HG03135 (cell line): ENCODE results near the gene NKD1.

Experiments used
- ATAC-seq: cut with Tn5 transposase; IDR thresholded peaks from one replicate; pipeline ENCODE4 v1.9.1; 2021; ENCODE audit warnings: mild to moderate bottlenecking, moderate library complexity; ENCODE audit not compliant: unreplicated experiment

NKD1 gene

DNA sequence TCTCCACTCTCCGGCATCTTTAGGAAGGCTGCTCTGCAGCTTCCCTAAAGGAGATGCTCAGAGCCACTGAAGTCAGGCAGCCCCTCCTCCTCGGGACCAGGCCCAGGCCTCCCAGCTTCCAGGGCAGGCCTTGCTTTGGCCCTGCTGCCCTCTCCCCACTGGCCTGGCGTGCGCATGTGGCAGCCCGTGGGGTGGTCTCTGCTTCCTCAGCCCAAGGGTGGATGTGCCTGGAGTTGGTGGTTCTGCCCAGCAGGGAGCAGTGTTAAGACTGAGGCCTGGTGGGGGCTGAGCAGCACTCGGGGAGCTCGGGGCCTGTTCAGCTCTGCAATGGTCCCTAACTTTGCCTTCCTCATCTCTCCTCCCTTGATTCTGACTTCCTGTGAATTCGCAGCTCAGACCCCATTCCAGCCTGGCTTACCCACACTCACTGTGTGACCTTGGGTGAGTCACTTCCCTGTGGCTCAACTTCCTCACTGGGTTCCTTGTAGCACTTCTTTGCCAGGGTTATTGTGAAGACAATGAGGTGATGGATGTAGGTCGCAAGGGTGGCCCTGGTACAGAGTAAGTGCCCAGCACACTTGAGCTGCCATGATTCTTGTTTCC lies 63.2 kb downstream of the NKD1 start:
- ATAC-seq = no peak

DNA sequence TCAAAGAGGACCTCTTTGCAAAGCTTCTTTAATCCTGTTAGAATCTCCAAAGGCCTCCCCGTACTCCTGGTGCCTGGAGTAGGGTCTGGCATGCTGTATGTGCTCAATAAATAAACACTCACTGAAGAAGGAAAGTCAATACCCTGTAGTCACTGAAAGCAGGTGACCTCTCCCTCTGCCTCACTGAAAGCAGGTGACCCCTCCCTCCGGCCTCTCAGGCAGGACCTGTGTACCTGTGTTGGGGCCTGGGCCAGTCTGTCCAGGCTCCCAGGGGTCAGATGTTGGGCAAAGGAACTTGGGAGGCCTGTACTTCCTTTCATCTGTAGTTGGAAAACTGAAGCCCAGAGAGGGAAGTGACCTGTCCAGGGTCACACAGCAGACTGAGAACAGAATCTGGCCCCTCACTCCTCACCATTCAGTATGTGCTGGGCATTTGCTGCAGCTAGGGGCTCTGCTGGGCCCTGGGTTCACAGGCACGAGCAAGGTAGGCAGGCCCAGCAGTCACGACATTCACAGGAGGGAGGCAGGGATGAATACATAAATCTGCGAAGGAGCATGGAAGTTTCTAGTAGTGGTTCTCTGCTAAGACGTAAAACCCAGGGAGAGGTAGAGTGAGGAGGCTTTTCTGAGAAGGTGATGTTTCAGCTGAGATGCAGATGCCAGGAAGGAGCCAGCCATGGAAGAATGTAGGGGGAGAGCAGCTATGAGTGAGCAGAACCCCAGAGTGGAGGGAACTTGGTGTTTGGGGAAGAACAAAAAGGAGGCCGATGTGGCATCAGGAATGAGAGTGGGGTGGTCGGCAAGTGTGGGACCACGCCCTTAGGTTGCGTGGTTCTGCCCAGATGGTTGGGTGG lies 64.0 kb downstream of the NKD1 start:
- ATAC-seq = no peak

DNA sequence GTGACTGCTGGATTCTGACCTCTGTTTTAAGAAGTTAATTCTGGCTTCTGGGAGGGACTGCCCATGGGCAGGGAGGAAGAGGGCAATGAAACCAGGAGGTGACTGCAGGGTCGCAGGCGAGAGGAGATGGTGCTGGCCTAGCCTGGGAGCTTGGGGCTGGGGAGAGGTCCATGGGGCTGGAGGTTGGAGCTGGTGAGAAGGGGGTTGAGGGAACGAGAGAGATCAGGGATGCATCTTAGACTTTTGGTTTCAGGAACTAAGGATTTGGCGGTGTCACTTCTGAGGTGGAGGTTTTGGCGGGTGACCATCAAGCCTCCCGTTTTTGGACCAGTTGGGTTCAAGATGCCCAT lies 64.6 kb downstream of the NKD1 start:
- ATAC-seq = no peak

DNA sequence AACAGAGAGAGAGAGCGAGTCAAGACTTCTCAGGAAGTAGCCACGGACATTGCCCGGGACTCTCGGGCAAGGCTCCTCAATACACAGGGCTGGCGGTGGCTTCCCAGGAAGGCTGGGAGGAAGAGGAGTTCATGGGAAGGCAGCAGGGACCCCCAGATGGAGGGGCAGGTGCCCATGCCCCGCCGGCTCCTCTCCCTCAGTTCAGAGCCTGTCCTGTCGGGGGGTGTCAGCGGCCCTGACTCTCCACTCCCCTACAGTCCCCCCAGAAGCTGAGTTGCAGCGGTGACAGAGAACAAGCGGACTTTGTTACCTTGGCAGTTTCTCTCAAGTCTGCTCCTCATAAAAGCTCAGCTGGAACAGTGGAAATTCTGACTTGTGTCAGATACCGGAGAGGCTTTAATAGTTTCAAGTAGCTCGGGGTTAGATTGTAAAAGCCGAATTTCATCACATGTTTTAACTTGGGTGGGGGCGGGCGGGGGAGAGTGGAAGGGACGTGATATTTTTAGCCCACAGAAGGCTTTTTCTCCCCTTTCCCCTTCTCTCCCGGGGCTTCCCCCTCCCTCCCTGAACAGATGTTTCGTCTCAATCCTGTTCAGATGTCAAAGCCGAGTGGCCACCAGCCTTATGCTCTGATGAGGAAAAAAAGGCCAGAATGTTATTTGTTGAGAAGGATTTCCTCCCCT lies 65.2 kb downstream of the NKD1 start:
- ATAC-seq = no peak

DNA sequence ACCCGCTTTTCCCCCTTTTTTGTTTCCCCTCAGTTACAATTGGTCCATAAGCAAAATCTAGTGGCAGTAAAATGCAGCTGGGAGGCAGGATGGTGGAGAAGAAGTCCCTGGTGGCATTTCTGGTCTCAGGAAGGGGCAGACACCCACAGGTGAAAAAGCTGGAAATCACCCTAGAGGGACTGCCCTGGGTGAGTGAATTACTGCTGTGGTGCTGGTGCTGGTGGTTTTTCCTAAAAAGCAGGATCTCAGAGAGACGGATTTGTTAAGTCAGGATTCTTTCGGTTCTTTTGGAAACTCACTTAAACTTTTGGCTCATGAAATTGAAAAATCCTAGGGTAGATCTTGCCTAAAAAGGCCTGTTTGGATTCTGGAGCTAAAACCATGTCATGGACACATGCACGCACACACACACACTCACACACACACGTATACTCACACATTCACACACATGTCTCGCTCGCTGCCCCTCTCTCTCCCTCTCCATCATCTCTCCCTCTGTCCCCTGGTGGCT lies 65.8 kb downstream of the NKD1 start:
- ATAC-seq = no peak

DNA sequence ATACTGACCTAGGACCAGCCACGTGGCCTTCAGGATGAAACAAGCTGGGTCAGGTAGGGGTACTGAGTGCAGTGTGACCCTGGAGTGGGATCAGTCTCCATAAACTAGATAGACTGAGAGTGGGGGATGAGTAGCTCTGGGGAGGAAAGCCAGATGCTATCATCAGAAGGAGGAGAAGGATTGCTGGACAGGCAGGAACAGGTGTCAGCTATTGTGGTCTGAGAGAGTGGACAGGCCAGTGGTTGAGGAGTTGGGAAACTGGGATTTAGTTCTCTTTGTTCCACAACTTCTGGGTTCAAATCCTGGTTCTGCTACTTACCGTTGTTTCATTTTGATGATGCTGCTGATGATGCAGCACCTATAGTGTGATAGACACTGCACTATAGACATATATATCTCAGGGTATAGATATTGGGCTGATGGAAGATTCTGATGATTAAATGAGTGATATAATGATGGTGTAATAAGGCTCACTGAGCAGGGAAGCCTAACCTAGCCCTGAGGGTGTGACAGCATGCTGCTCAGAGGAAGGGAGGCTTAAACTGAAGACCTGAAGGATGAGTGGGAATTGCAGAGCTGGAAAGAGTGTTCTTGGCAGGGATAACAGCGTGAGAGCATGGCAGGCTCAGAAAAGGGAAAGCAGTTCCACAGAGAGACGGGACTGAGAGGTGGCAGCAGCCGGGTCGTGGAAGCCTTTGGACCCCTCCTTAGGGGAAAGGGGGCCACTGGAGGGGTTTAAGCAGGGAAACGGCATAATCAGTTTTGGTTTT lies 66.9 kb downstream of the NKD1 start:
- ATAC-seq = no peak

DNA sequence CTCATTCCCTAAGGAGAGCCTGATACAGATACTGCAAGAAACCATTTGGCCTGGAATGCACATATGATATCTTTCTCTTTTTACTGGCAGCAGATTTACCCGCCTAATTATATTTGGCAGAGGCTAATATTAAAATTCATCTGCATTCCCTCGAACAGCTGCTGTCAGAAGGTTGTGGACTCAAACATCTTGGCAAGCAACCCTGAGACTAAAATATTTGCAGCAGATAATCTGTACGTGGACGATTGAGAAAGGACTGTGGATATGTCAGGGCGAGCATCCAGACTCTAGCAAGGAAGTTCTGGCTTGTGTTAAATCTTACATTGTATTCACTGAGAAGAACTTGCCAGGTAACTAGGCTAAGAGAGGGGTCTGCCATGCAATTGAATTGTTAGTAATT lies 67.7 kb downstream of the NKD1 start:
- ATAC-seq = no peak

DNA sequence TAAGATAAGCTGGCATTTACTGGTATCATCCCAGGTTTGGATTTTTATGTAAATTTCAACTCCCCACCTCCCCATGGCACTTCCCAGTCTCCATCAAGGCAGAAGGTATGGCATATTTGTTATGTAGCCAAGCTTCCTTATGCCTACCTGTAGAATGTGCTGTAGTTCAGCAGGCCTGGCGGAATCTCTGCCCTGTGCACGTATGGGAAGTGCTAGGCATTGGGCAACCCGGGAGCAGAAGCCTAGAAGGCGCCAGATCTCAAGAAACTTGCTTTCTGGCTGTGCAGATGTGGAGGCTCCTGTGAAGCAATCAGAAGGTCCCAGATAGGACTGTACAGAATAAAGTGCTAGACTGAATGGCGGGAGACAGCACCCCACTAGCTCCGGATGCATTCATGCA lies 68.2 kb downstream of the NKD1 start:
- no peak for ATAC-seq

DNA sequence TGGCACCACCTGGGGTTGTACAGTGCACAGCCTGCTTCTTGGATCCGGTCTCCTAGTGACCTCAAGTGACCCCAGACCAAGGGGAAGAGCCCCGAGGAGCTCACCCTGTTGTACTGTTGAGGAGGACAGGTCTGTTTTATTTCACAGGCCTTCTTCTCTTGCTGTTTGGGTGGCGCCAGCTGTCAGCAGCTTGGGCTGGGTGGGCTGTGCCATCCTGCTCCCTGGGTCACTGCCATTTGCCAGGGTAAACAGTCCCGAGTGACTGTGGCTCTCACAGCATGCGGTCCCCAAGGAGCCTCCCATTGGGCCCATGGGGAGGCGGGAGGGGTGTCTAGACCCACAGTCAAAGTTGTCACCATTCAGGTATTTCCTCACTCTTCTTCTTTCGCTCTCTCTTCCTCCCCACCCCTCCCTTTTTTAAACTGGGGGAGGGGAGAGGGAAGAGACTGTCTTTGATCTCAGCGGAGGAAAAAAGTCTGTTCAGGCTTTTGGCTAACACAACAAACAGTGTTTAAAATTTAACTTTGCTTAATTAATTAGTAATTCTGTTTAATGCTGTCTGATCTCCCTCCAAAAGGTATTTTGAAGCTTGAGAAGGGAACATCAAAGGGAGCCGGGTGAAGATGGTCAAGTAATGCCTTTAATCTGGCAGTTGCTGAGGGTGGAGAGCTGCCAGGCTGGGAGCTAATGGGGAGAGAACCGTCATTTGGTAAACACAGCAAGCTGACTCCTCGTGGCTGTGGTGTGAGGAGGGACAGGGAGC lies 68.9 kb downstream of the NKD1 start:
- ATAC-seq = no peak

DNA sequence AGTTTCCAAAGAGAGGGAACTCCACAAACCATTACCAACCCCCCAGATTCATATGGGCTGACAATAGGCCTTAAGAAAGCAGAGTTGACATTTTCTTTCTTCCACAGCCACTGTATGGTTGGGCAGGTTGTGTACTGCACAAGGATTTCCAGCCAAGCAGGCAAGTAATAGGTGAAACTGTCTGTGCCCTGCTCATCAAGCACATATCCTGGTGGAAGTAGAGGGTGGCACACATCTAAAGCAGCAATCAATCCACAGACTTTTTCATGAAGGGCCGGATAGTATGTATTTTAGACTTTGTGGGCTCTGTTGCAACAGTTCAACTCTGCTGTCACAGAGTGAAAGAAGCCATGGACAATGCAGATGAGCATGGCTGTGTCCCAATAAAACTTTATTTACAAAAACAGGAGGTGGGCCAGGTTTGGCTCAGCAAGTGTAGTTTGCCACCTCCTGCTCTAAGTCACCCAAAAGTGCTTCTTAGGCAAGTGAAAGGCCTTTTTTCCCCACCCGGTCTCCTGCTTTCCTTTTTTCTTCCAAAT lies 69.5 kb downstream of the NKD1 start:
- ATAC-seq = no peak

DNA sequence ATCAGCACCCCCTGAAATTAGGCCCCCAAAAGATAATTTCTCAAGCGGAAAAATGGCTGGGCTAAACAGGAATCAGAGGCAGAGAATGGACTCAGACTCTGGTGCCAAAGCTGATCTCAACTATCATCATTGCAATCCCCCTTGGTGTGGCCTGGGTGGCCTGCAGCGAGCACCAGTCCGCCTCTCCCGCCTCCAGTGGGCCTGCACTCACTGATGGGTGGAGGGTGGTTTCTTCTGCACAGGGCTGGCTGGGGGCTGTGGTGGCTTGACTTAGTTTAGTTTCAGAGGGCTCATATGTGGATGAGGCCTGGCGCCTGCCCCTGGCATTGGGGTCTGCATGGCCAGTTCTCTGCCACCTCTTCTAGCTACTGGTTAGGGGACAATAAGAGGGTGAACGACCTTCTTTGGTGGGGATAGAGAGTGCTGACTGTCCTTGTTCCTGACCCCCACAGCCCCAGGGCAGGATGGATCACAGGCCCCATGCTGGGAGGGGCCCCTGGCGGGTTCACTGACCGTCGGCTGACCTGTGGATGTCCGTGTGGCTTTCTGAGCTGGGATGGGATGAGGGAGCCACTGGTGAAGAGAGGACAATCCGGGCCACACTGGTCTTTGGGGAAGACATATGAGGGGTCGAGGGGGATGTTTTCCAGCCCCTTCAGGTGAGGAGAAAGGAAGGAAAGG lies 70.2 kb downstream of the NKD1 start:
- ATAC-seq = no peak

DNA sequence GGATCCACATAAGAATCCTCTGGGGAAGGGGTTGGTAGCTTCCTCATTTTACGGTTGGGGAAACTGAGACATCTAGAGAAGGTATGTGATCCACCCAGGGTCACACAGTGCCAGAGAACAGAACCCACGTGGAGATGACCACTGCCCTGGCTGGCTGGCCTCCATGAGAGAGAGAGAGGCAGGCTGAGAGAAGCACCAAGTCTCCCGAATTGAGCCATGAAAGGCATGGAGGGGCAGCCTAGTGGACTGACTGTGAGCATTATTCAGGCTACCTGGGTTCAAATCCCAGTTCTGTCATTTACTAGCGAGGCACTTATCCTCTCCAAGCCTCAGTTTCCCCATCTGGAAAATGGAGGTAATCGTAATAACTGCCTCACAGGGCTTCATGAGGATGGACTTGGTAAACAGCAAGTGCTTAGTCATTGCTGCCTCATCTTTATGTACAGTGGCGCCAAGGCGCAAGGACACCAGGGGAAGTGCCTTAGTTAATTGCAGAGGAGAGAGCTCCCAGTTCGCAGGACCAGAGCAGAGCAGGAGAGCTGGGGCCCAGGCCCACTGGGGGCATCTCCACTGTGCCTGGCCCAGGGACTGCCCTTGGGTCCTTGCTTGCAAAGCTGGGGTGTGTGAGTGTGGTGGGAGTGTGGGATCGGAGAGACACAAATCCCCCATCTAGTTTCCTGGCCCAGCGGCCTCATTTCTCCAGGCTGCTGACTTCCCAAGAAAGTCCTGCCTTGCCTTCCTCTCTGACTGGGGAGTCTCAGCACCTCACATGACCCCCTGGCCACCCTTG lies 71.7 kb downstream of the NKD1 start:
- no peak for ATAC-seq

DNA sequence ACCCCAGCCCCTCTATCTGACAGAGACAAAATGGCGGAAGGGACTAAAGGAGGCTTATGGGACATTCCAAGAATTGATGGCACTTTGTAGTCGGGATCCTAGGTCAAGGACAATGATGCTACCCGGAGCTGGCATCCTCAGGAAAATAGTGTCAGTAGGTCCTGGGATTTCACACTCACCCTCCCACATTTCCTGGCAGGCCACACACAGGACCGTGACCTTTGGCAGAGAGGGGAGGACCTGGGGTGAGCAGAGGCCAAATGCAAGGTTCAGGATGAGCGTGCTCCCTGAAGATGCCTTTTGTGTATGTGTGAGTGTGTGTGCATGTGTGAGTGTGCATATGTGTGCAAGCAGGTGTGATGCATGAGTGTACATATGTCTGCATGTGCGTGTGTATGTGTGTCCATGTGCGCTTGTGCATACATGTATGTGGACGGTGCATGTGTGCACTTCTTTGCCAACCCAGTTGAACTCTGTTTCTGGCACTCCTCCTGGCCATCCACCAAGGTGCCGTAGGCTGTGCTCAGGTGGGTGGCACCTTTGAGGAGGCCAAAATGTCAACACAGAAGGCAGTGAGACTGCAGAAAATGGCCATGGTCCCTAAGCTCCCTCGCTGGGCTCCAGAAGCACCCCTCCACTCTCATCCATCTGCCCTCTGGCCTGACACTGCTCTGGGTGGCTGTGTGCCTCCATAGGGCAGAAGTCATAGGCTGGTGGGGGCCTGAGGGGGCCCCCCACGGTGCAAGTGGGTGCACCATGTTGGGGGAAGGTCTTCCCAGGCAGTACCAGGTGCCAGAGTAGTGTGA lies 72.7 kb downstream of the NKD1 start:
- no peak for ATAC-seq

DNA sequence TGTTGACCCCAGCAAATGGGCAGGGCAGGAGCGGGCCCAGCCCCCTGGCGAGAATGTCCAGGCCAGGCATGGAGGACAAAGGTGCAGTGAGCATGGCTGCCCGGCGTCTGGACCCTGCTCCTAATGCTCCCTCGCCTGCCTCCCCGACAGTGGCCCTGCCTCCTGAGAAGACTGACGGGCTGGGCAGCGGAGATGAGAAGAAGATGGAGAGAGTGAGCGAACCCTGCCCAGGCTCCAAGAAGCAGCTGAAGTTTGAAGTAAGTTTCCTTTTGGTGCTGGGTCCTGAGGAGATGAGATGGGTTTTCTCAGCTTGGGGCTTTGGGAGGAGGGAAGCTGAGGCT lies 73.2 kb downstream of the NKD1 start:
- ATAC-seq = no peak

DNA sequence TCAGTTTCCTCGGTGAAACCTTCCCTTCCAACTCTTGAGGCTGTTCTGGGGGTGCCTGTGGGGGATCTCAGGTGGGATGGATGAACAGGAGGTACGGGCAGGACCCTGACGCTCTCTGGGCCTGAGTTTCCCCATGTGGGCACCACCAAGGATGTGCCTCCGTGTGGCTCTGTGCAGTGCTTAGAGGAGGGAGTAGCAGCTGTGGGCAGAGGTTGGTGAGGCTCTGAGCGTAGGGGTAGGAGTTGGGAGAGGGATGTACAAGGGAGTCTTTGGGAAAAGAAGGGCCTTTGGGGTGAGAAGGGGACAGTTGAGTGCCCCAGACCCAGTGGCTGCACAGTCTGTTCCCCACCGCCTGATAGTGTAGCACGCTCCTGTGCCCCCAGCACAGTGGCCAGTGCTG lies 73.8 kb downstream of the NKD1 start:
- ATAC-seq = no peak

DNA sequence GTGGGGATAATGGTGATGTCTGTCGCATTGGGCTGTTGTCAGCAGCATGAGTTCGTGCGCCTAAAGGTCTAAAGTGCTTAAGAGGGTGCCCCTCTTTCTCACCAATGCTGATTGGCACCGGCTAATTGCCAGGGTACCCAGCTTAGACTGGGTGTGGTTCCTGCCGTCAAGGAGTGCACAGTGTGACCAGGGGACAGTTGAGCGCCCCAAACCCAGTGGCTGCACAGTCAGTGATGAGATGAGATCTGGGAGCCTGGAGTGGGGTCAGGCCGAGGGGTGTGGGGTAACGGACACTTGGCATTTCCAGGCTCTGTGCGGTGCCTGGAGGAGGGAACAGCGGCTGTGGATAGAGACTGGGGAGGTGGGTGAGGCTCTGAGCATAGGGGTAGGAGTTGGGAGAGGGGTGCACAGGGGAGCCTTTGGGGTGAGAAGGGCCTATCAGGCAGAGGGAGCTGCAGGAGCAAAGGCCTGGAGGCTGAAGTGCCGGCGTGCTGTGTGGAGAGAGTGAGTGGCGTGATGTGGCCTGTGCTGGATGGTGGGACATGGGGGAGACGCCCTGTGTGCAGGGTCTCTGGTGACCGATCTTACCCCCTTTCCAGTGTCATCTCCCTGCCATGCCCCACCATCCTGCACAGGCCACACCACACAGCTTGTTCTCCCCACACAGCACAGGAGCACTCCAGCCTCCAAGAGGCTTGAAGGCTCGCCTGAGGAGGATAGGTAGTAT lies 74.6 kb downstream of the NKD1 start:
- ATAC-seq = no peak

DNA sequence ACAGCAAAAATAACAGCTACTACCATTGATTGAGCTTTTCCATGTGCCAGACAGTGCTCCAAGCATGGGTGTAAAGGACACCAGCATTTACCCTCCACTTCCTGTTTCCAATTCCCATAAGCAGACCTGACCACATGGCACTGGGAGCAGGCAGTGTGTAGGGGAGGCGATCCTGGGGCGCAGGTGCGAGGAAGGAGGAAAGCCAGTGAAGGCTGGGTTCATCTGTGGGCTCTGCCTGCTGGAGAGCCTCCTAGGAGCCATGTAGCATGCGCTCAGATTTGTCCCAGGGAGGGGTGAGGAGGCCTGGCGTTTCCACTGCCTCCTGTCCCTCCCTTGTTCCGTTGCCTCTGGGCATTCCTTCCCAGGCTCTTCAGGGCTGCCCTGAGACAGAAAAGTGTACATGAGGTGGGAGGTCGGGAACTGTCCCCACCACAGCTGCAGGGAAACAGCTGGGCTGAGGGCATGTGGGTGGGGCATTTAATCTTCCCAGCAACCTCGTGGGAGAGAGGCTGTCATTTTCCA lies 76.3 kb downstream of the NKD1 start:
- no peak for ATAC-seq
